Esophagus muscularis mucosa (tissue), 4 donors: ENCODE results near the gene CD151. TPM values are rescaled to one million over a fixed set of nuclear protein-coding genes. Genes with fewer than 3 reads are reported as not detected.

Source experiments
- DNase-seq: peaks from one replicate; pipeline ENCODE4 v3.0.0-alpha.2; 2017; ENCODE audit errors: extremely low spot score
- H3K27ac ChIP-seq, 4 donors: fragments of 200-600 bp; sonication (generic); replicated peaks in 1 of 4; 1 replicate in 3 of 4; 2 replicates in 1 of 4; pipeline ENCODE4 v1.5.1; 2016 to 2019; ENCODE audit warnings: mild to moderate bottlenecking in 1 of 4
- H3K27me3 ChIP-seq, 4 donors: fragments of 200-600 bp; sonication (generic); one replicate each; pipeline versions ENCODE4 v1.5.1 to v1.6.0; 2016 to 2019
- H3K36me3 ChIP-seq, 4 donors: fragments of 200-600 bp; sonication (generic); one replicate each; pipeline ENCODE4 v1.5.1; 2016 to 2019
- H3K4me1 ChIP-seq, 4 donors: fragments of 200-600 bp; sonication (generic); one replicate each; pipeline ENCODE4 v1.5.1; 2016 to 2019
- H3K4me3 ChIP-seq, 4 donors: fragments of 200-600 bp; sonication (generic); 1 replicate in 2 of 4; 2 replicates in 2 of 4; pipeline ENCODE4 v1.5.1; 2016 to 2019; ENCODE audit warnings: mild to moderate bottlenecking in 4 of 4, moderate library complexity in 1 of 4
- H3K9me3 ChIP-seq, 4 donors: fragments of 200-600 bp; sonication (generic); 1 replicate in 3 of 4; 2 replicates in 1 of 4; pipeline ENCODE4 v1.5.1; 2016 to 2019
- EP300 ChIP-seq: sonication (generic); formaldehyde crosslinking; IDR thresholded peaks from one replicate; pipeline ENCODE4 v1.6.1; 2017; ENCODE audit warnings: antibody characterized with exemption
- POLR2A ChIP-seq: fragments of 450-650 bp; IDR thresholded peaks from one replicate; pipeline ENCODE4 v1.6.1; 2017; ENCODE audit warnings: antibody characterized with exemption, moderate library complexity, mild to moderate bottlenecking, low read depth
- POLR2AphosphoS5 ChIP-seq, 2 donors: sonication (generic); formaldehyde crosslinking; IDR thresholded peaks; one replicate each; pipeline ENCODE4 v1.6.1; 2017; ENCODE audit warnings: antibody characterized with exemption in 2 of 2
- whole genome bisulfite sequencing: methylation state at CpG from one replicate; pipeline ENCODE4 v1.1.5; 2018; 5-methylcytosine and 5-hydroxymethylcytosine counted together
- intact Hi-C: fragments of 100-400 bp; cut with DNase I; formaldehyde crosslinking; loops from one replicate; pipeline ENCODE4 v1.15.1; 2023
- total RNA-seq, 4 donors: library from RNA; depleted of rRNA; stranded (reverse); fragments of >200 nt; gene quantifications; one replicate each; pipeline versions ENCODE4 v1.1.0 to v1.2.1, GENCODE V29; 2016
- TF ChIP-seq, protein P1 (sequence below), 3 experiments: fragments of 200-600 bp in 2 of 3; fragments of 450-650 bp in 1 of 3; sonication (generic) in 2 of 3; IDR thresholded peaks; one replicate each; pipeline ENCODE4 v1.5.1; 2017 to 2019; ENCODE audit warnings: antibody characterized with exemption in 3 of 3, mild to moderate bottlenecking in 2 of 3, moderate library complexity in 1 of 3

Gene CD151
- total RNA-seq, 4 donors from 2014 or later = 219 to 730 (median 352) TPM

DNA sequence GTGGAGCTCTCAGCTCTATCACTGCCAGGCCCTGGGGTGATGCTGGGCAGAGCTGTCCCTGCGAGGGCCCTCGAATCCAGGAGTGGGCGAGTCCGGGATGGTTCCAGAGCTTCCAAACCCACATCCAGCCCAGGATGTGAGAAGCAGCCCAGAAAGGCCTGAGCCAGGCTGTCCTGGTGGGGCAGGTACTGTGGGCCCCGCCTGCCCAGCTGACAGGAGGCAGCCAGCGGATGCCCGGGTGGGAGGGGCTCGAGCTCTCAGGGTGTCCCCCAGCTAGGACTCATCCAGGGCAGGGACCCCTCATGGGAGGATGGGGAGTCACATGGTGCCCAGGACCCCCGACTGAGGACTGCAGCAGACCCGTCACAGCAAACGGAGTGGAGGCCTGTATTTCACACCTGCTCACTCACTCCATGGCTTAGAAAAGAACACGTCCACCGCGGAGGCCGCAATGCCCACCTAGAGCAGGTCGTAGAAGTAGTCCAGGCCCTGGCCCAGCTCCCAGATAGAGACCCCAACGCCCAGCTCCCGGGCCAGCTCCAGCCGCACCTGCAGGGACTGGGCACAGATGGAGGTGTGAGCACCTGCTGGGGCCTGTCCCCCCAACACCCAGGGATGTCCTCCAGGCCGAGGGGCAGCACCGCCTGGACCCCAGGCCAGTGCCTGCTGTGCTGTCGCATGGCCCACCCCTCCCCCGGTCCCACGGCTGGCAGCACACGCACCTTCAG, 36.8 kb downstream of the CD151 start:
- peaks cover 16 to 53% (median 37%) of the 10 kb centered on the region in 4 donors for H3K36me3 ChIP-seq
- H3K9me3 ChIP-seq = no peaks in the 10 kb centered on the region
- H3K27ac ChIP-seq = no peak overlapping the region
- H3K27me3 ChIP-seq = no peaks in the 10 kb centered on the region
- 87% methylated on average over 16 of the region's 25 CpGs for WGBS
- no peak for DNase-seq
- intact Hi-C loops = no loop called here
- TF ChIP-seq, protein P1, sequence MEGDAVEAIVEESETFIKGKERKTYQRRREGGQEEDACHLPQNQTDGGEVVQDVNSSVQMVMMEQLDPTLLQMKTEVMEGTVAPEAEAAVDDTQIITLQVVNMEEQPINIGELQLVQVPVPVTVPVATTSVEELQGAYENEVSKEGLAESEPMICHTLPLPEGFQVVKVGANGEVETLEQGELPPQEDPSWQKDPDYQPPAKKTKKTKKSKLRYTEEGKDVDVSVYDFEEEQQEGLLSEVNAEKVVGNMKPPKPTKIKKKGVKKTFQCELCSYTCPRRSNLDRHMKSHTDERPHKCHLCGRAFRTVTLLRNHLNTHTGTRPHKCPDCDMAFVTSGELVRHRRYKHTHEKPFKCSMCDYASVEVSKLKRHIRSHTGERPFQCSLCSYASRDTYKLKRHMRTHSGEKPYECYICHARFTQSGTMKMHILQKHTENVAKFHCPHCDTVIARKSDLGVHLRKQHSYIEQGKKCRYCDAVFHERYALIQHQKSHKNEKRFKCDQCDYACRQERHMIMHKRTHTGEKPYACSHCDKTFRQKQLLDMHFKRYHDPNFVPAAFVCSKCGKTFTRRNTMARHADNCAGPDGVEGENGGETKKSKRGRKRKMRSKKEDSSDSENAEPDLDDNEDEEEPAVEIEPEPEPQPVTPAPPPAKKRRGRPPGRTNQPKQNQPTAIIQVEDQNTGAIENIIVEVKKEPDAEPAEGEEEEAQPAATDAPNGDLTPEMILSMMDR (IDR thresholded peaks at IDR 0.05) = no peak
- TF ChIP-seq POLR2A (no peak), POLR2AphosphoS5 (IDR thresholded peaks at IDR 0.05) (no peak), EP300 (no peak)
- no peak overlapping the region for H3K4me3 ChIP-seq
- no peaks in the 10 kb centered on the region for H3K4me1 ChIP-seq

DNA sequence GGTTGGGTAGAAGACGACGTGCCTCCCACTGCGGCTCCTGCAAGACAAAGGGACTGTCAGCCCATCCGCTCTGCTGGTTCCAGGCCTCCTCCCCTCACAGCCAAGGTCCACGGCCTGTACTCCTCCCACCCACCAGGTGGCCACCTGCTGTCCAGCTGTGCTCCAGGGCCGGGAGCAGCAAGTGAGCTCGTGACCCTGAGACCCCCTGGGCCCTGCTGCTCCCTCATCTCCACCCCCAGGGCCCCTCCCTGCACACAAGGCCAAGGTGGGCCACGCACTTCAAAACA, 37.3 kb downstream of the CD151 start:
- intact Hi-C loops = no loop called here
- TF ChIP-seq POLR2AphosphoS5 (IDR thresholded peaks at IDR 0.05) = peak in 1 of 2 donors; percentile 26
- no peak for TF ChIP-seq EP300
- H3K36me3 ChIP-seq = peaks cover 13 to 53% (median 35%) of the 10 kb centered on the region in 4 donors
- H3K4me1 ChIP-seq = no peaks in the 10 kb centered on the region
- DNase-seq = no peak
- H3K9me3 ChIP-seq = no peaks in the 10 kb centered on the region
- WGBS = 58% methylated on average over 6 of the region's 8 CpGs
- no peak overlapping the region for H3K27ac ChIP-seq
- H3K4me3 ChIP-seq = no peak overlapping the region
- H3K27me3 ChIP-seq = no peaks in the 10 kb centered on the region

DNA sequence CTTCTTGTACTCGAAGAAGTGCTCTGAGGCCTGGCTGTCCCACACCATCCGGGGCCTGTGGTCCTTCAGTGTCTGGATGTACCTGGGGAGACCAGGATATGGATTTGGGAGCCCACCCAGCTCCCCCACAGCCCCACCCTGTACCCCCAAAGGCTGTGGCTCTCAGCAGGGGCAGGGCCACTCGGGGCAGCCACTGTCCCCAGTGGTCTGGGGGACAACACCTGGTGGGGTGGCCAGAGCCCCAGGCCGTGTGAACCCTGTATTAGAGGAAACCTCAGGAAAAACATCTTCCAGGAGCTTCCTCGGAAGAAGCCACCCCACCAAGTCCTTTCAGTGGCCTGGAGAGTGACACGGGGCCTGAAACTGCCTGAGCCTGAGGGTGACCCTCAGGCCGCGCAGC, 37.7 kb downstream of the CD151 start:
- 84% methylated on average over 7 of the region's 8 CpGs for WGBS
- no peak overlapping the region for H3K27ac ChIP-seq
- TF ChIP-seq POLR2A = no peak
- no peak for DNase-seq
- intact Hi-C loops = no loop called here
- H3K27me3 ChIP-seq = no peaks in the 10 kb centered on the region
- H3K36me3 ChIP-seq = peaks cover 10 to 53% (median 34%) of the 10 kb centered on the region in 4 donors
- H3K9me3 ChIP-seq = no peaks in the 10 kb centered on the region
- H3K4me3 ChIP-seq = no peak overlapping the region
- H3K4me1 ChIP-seq = no peaks in the 10 kb centered on the region

DNA sequence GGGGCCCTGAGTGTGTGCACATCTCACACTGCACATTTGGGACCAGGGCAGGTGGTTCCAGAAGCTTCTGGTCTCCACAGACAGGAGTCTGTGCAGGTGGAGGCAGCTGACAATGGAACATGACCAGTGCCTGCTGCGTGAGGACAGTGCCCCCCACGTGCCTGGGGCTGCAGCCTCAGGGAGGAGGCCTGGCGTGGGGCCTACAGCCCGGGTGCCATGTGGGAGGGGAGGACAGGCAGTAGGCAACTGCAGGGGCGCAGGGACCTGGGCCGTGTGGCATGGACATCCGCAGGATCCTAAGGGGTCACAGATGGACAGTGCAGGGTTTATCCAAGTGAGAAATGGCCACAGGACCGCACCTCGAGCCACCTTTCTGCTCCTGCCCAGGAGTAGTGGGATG, 38.7 kb downstream of the CD151 start:
- no peaks in the 10 kb centered on the region for H3K4me1 ChIP-seq

DNA sequence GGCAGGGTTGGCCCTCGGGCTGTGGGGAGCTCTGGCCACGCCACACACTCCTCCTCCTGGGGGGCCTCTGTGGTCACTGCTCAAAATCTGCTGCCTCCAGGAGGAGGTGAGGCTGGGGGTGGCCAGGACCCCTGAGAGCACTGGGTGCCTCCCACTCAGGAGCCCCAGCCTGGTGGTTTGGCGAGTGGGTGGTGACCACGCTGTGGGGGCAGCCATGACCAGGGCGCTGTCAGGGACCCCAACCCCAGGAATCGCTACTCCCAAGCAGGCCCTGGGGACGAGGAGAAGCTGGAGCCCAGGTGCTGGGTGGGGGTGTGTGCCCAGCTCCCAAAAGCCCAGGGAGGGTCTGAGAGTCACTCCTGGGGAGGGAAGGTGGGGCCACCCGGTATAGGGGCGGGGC, 40.0 kb downstream of the CD151 start:
- intact Hi-C loops = no loop called here
- Histone ChIP-seq H3K4me1 (no peaks in the 10 kb centered on the region), H3K27me3 (no peaks in the 10 kb centered on the region), H3K36me3 (peaks cover 0 to 35% (median 24%) of the 10 kb centered on the region in 4 donors), H3K4me3 (no peak overlapping the region), H3K27ac (no peak overlapping the region), H3K9me3 (no peaks in the 10 kb centered on the region)
- 93% methylated on average over 9 of the region's 9 CpGs for WGBS
- TF ChIP-seq EP300 (no peak), POLR2AphosphoS5 (IDR thresholded peaks at IDR 0.05) (no peak), POLR2A (no peak)
- TF ChIP-seq, protein P1 (IDR thresholded peaks at IDR 0.05) = no peak
- DNase-seq = no peak

More for the DNA sequence above, 38.7 kb downstream of the CD151 start:
- Histone ChIP-seq H3K36me3 (peaks cover 0 to 47% (median 29%) of the 10 kb centered on the region in 4 donors), H3K4me3 (no peak overlapping the region), H3K27me3 (no peaks in the 10 kb centered on the region), H3K27ac (no peak overlapping the region), H3K9me3 (no peaks in the 10 kb centered on the region)
- intact Hi-C loops = no loop called here
- DNase-seq = no peak
- WGBS = 76% methylated on average over 9 of the region's 9 CpGs
- TF ChIP-seq POLR2A = no peak
- TF ChIP-seq, protein P1 (IDR thresholded peaks at IDR 0.05) = no peak
- TF ChIP-seq EP300 = no peak
- TF ChIP-seq POLR2AphosphoS5 (IDR thresholded peaks at IDR 0.05) = no peak

DNA sequence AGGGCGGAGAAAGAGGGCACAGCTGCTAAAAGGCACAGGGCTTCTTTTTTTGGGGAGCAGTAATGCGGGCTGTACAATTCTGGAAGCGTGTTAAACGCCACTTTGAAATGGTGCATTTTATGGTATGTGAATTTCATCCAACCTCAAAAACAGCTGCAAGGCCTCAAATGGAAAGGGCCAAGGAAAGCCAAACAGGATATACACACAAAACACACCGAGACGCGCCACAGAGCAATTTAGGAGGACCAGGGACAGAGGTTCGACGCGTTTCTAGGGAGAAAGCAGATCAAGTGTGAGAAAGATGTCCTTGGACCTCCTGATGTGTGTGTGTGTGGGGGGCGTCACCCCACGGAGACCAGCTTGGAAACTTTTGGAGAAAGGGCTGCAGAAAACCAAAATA, 41.0 kb downstream of the CD151 start:
- intact Hi-C loops = no loop called here
- no peak overlapping the region for H3K4me3 ChIP-seq
- H3K36me3 ChIP-seq = peaks cover 0 to 33% (median 23%) of the 10 kb centered on the region in 4 donors
- no peaks in the 10 kb centered on the region for H3K27me3 ChIP-seq
- H3K27ac ChIP-seq = no peak overlapping the region
- no peaks in the 10 kb centered on the region for H3K4me1 ChIP-seq
- DNase-seq = no peak
- H3K9me3 ChIP-seq = no peaks in the 10 kb centered on the region
- 64% methylated on average over 12 of the region's 12 CpGs for WGBS
- no peak for TF ChIP-seq POLR2AphosphoS5 (IDR thresholded peaks at IDR 0.05)
- TF ChIP-seq, protein P1 (IDR thresholded peaks at IDR 0.05) = no peak
- TF ChIP-seq EP300 = no peak
- TF ChIP-seq POLR2A = no peak
